ENCODE data around the gene PTPRK.

Gene PTPRK

GRCh38 chr6:128239146-128239545 lies 281.3 kb downstream of the PTPRK start:
- DNase-seq: no peak

- DNase-seq: no peak
Measured at GRCh38 chr6:128238225-128238624, 282.2 kb downstream of the PTPRK start.

GRCh38 chr6:128235556-128235955 lies 284.8 kb downstream of the PTPRK start:
- no peak for DNase-seq

- peak; percentile 29 for DNase-seq
Measured at GRCh38 chr6:128233531-128233930, 286.9 kb downstream of the PTPRK start.

- DNase-seq: no peak
Measured at GRCh38 chr6:128230267-128230989, 290.0 kb downstream of the PTPRK start.

GRCh38 chr6:128225612-128226011 lies 294.8 kb downstream of the PTPRK start:
- no peak for DNase-seq

GRCh38 chr6:128216917-128217316 lies 303.5 kb downstream of the PTPRK start:
- no peak for DNase-seq

GRCh38 chr6:128209771-128210170 lies 310.6 kb downstream of the PTPRK start:
- DNase-seq: no peak

- DNase-seq: no peak
Measured at GRCh38 chr6:128208851-128209580, 311.4 kb downstream of the PTPRK start.

GRCh38 chr6:128208078-128208477 lies 312.3 kb downstream of the PTPRK start:
- no peak for DNase-seq

- no peak for DNase-seq
Measured at GRCh38 chr6:128206610-128207426, 313.6 kb downstream of the PTPRK start.

- no peak for DNase-seq
Measured at GRCh38 chr6:128204616-128205015, 315.8 kb downstream of the PTPRK start.

- no peak for DNase-seq
Measured at GRCh38 chr6:128202169-128202765, 318.1 kb downstream of the PTPRK start.

- DNase-seq: no peak
Measured at GRCh38 chr6:128200789-128201188, 319.6 kb downstream of the PTPRK start.

GRCh38 chr6:128199461-128199860 lies 320.9 kb downstream of the PTPRK start:
- no peak for DNase-seq

- no peak for DNase-seq
Measured at GRCh38 chr6:128192972-128193371, 327.4 kb downstream of the PTPRK start.

GRCh38 chr6:128188678-128189077 lies 331.7 kb downstream of the PTPRK start:
- DNase-seq: no peak

GRCh38 chr6:128186729-128187128 lies 333.7 kb downstream of the PTPRK start:
- no peak for DNase-seq

GRCh38 chr6:128179876-128180438 lies 340.4 kb downstream of the PTPRK start:
- no peak for DNase-seq

GRCh38 chr6:128174724-128175123 lies 345.7 kb downstream of the PTPRK start:
- DNase-seq: no peak

- no peak for DNase-seq
Measured at GRCh38 chr6:128172752-128173682, 347.4 kb downstream of the PTPRK start.

- DNase-seq: no peak
Measured at GRCh38 chr6:128172081-128172480, 348.3 kb downstream of the PTPRK start.
